ENCODE measurements around the gene DNAAF1.
"Not testable (repeated sequence)": the region's sequence is repeated elsewhere in the genome, so short reads cannot be mapped to it uniquely, and the experiment has no call there.

The DNAAF1 gene

DNA sequence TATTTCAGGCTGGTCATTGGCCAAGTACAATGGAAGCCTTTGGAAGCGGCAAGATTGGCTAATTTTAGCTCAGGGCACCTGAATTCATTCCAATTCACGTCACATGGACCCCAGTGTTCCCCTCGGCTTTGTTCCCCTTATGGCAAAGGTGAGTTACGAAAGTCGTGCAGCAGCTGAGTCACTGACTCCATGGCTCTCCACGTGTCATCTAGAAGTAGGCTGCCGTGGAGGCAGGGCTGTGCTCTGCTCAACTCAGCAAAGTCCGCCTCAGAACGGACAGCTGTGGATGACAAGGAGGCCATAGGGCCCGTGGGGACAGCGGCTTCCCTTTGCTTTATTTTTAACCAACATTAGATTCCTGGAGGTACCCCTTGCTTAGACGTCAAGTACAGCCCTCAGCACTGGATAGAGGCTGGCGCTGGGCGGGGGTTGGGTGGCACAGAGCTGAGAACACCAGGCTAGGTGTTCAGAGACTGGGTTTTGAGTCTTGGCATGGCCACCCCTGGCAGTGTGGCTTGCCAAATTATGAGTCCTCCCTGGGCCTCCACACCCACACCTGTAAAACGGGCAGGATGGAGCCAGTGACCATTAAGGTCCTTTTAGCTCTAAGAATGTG is 69.5 kb downstream of the DNAAF1 start:
- no peak for DNase-seq

DNA sequence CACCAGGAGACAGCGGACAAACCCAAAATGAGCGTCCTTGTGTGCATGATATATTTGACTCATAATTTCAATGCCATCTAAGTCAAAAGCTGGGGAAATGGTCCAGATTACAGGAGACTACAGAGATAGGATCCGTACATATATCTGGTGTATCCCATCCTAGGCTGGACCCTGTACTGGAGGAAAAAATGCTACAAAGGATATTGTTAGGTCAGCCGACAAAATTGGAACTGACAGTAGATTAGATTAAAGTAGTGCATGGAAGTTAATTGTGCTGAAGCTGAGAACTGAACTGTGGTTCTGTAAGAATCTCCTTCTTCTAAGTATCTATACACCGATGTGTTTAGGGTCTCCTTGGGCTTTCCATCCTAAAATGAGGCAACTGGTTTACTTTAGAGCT is 70.4 kb downstream of the DNAAF1 start:
- no peak for DNase-seq

DNA sequence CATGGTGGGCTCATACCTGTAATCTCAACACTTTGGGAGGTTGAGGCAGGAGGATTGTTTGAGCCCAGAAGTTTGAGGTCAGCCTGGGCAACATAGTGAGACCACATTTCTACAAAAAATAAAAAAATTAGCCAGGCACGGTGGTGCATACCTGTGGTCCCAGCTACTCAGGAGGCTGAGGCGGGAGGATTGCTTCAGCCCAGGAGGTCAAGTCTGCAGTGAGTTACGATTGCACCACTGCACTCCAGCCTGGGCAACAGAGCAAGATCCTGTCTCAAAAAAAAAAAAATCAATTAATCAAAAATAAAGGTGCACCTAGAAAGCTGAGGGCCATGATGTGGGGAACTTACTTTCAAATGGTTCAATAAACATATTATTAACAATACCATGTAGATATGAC is 71.0 kb downstream of the DNAAF1 start:
- DNase-seq, result not testable (repeated sequence)

DNA sequence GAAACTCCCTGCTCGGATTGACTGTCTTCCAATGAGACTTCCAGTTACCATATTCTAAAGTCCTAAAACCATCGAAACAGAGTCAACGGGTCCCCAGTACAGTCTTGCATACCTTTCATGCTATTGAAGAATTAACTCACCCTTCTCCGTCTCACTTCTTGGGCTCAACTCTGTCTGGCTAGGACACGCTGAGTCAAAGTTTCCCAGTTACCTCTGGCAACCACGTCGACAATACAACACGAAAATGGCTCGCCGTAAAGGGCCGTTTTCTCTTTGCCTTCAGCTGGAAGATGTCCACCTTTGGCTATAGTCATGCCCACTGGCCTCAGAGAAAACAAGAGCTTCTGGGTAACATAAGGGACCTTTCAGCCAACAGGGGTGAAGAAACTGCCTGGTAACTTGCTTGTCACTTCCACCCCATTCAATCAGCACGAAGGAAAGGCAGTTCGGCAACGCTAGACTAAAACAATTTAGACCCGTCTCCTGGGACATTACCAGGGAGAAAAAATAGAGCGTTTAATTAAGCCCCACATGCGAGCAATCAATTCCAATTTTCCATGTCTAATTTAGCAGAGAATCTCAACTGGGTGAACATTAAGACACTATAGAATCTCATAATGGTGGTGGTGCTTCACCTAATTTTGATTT is 73.2 kb downstream of the DNAAF1 start:
- no peak for DNase-seq

DNA sequence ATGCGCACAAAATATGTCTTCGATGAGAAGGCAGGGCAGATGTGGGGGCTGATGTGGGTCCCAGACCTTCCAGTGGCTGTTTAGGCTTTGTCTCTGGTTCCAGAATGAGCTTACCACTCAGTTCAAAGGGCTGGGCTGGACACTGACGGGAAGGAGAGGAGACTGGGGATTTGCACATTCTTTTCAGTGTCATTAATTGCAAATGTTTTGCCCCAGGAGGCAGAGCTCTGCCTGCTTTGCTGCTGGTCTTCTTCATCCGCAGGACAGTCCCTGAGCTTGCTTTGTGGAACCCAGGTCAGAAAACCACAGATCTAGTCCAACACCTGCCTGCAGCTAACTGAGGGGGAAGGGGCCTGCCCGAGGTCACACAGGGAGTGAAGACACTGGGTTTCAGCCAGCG is 73.8 kb downstream of the DNAAF1 start:
- DNase-seq, result no peak

DNA sequence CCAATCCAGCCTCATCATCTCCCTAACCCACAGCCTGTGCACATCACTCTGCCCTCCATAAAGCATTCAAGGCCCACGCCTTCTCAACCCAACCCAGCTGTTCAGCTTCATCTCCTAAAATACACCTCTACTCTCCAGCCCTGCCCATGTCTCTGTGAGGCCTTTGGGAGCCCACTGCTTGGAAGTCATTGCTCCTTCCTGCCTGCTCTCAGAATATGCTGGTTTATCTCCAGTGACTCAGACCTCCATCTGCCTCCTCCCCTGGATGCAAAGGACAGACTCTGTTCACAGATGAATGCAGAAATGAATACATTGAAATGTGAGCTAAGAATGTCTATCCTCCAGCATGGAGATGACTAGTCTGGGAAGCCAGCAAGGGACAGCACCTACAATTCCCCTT is 75.7 kb downstream of the DNAAF1 start:
- no peak for DNase-seq

DNA sequence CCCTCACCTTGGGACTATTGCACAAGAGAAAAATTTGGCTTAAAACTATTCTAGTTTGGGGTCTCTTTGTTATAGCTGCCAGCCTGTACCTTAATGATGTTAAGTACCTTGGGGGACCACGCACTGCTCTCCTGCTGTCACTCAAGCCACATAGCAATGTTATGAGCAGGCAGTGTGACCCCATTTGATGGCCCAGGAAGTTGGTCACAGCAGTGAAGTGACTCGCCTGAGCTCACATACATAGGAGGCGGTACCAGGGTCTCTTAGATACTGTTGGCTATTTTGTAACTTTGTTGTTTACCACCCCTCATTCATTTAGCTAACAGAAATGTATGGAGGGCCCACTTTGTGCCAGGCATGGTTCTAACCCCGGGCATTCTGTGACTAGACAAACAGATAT is 78.3 kb downstream of the DNAAF1 start:
- no peak for DNase-seq

DNA sequence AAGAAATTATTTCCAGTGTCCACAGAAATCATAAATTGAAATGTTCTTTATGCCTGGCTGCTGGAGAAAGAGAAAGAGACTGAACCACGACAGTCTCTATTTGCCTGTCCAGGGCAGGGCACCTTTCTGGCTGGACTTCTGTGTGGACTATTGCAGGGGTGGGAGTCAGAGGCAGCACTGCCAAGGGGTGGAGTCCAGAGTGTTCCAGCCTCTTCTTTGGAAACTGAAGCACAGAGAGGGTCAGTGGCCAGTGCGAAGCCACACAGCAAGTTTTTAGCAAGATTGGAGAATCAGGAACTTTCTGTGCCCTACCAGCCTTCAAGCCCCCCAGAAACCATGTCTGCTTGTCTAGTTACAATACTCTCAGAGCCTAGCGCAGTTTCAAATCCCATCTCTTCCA is 79.4 kb downstream of the DNAAF1 start:
- DNase-seq, result no peak

DNA sequence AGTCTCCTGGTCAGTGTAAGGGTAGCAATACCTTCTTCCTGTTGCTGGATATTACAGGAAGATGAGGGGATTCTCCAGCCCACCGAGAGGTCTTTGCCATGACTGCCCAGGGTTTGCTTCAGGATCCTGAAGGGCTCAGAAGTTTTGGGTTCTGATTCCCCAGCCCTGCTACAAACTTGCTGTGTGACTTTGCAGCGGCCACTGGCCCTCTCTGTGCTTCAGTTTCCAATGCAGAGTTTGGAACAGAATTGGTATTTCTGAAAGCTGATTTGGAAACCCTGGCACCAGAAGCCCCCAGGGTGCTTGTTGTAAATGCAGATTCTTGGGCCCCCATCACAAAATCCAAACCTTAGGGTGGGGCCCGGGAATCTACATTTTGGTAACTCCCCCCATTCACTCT is 80.0 kb downstream of the DNAAF1 start:
- no peak for DNase-seq

DNA sequence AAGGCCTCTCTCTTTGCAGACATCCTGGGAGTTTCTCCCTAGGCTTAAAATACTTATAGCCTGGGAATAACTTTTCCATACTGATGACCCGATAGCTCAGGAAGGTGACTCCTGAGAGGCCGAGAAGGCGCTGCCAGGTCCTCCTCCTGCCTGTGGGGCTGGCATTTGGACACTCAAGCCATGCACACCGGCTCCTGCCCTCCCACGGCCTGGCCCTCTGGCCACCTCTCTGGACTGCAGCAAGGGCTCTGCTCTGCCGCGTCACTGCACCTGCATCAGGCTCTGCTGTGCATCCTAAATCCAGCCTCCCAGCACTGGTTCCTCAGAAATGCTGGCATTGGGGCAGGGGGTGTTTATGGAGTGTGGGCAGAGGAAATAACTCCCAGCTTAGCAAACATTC is 80.5 kb downstream of the DNAAF1 start:
- no peak for DNase-seq

DNA sequence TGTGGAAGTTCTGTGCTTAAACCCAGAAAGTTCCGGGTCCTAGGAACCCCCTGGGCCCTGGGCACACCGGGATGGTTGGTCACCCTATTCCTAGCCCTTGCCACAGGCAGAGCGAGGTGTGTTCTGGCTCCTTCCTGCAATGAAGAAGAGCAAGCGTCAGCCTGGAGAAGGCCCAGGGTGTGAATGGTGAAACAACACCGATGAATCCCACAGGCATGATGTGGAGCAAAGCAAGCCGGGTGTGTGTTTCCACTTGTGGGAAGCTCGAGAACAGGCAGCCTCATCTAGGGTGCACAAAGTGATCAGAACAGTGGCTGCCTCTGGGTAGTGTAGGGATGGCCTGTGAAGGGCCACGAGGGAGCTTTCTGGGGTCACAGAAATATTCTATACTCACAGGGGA is 80.9 kb downstream of the DNAAF1 start:
- DNase-seq, result no peak
